ENCODE measurements around the gene CWC15.

DNA sequence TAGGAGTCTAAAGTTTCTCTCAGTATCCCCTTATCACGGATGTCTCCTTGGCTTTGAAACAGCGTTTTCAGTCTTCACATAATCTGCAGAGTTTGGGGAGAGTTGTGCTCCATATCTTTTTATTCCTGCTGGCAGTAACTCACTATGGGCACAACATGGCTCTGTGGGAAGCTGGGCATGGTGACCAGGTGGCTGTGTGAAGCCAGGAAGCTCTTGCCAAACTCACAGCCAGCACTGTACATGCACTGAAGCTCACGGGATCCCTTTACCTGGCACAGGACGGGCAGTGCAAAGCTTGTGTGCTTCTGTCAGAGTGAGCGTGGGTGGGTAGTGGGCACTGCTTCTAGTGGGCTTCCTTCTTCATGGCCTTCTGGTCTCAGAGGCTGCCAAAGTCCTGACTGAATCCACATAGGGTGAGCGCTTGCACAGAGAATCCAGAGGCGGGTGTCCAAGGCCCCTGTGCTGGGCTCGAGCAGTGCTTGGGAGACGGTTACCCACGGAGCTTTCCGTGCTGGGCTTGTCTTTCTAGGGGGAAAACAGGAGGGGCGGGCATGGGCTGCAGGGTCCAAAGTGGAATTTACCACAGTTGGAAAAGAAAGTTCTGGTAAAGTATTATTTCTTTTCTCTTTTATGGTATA is 40.9 kb upstream of the CWC15 start:
- TF ChIP-seq, protein P1, sequence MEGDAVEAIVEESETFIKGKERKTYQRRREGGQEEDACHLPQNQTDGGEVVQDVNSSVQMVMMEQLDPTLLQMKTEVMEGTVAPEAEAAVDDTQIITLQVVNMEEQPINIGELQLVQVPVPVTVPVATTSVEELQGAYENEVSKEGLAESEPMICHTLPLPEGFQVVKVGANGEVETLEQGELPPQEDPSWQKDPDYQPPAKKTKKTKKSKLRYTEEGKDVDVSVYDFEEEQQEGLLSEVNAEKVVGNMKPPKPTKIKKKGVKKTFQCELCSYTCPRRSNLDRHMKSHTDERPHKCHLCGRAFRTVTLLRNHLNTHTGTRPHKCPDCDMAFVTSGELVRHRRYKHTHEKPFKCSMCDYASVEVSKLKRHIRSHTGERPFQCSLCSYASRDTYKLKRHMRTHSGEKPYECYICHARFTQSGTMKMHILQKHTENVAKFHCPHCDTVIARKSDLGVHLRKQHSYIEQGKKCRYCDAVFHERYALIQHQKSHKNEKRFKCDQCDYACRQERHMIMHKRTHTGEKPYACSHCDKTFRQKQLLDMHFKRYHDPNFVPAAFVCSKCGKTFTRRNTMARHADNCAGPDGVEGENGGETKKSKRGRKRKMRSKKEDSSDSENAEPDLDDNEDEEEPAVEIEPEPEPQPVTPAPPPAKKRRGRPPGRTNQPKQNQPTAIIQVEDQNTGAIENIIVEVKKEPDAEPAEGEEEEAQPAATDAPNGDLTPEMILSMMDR (IDR thresholded peaks at IDR 0.05) = no peak
- TF ChIP-seq POLR2A (IDR thresholded peaks at IDR 0.05) = no peak
- TF ChIP-seq EP300 (IDR thresholded peaks at IDR 0.05) = no peak
- no peak for TF ChIP-seq POLR2AphosphoS5 (IDR thresholded peaks at IDR 0.05)

Measured in gastroesophageal sphincter (tissue), 3 donors.